ENCODE measurements around the gene ANKFN1. TPM values are rescaled to one million over a fixed set of nuclear protein-coding genes. Genes with fewer than 3 reads are reported as not detected.

ANKFN1 gene
- total and polyA plus RNA-seq, 8 donors: 0.13 to 1.8 (median 0.66) TPM

DNA sequence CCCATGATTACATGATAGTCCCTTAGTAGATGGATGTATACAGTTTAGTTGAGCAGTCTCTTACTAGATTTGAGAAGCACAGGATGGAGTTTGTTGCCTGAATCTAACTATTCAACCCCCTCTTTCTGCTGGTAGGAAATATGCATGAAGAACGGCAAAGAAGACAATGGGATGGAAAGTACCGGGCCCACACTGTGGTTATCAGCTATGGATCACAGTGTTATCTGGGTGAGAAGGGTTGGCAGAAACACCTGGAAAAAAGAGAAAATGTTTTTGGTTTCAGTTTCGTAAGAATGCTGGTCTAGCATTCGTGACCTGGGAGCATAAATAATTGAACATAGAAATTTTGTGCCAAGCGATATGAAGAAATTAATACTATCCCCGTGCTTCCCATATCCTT, 53.1 kb downstream of the ANKFN1 start:
- no peak for DNase-seq

GRCh38 chr17:56213031-56213430, 59.8 kb downstream of the ANKFN1 start:
- Histone ChIP-seq H3K27me3 (no peaks in the 10 kb centered on the region), H3K36me3 (no peaks in the 10 kb centered on the region), H3K4me3 (no peak overlapping the region), H3K4me1 (no peaks in the 10 kb centered on the region), H3K27ac (no peak overlapping the region), H3K9me3 (peaks cover 0 to 14% of the 10 kb centered on the region in 2 donors)
- no peak for DNase-seq
- TF ChIP-seq, protein P1, sequence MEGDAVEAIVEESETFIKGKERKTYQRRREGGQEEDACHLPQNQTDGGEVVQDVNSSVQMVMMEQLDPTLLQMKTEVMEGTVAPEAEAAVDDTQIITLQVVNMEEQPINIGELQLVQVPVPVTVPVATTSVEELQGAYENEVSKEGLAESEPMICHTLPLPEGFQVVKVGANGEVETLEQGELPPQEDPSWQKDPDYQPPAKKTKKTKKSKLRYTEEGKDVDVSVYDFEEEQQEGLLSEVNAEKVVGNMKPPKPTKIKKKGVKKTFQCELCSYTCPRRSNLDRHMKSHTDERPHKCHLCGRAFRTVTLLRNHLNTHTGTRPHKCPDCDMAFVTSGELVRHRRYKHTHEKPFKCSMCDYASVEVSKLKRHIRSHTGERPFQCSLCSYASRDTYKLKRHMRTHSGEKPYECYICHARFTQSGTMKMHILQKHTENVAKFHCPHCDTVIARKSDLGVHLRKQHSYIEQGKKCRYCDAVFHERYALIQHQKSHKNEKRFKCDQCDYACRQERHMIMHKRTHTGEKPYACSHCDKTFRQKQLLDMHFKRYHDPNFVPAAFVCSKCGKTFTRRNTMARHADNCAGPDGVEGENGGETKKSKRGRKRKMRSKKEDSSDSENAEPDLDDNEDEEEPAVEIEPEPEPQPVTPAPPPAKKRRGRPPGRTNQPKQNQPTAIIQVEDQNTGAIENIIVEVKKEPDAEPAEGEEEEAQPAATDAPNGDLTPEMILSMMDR (IDR thresholded peaks at IDR 0.05): no peak
- intact Hi-C loops (cut with DNase I): no loop called here
- no peak for ATAC-seq

More for the DNA sequence above, 53.1 kb downstream of the ANKFN1 start:
- Histone ChIP-seq H3K27ac (no peak overlapping the region), H3K4me1 (no peaks in the 10 kb centered on the region), H3K9me3 (peaks cover 0 to 16% of the 10 kb centered on the region in 2 donors), H3K36me3 (no peaks in the 10 kb centered on the region), H3K4me3 (no peak overlapping the region), H3K27me3 (no peaks in the 10 kb centered on the region)
- TF ChIP-seq, protein P1 (IDR thresholded peaks at IDR 0.05): no peak
- intact Hi-C loops (cut with DNase I): no loop called here
- no peak for ATAC-seq

DNA sequence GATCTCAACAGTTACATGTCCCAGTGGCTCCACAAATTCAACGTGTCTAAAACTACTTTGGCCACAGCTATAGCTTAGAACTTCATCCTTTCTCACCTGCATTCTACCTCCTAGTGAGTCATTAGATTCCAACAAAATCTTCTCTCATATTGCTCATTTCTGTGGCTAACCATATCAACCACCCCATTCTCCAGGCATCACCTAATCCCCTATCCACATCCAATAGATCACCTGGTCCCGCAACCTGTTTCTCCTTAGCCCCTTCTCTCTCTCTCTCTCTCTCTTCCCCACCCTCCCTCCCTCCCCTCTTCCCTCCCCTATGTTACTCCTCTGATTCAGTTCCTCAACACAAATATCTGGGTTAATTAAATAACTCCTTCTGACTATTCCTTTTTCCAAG, 64.6 kb downstream of the ANKFN1 start:
- Histone ChIP-seq H3K4me3 (no peak overlapping the region), H3K27ac (no peak overlapping the region), H3K27me3 (no peaks in the 10 kb centered on the region), H3K9me3 (no peaks in the 10 kb centered on the region), H3K36me3 (no peaks in the 10 kb centered on the region), H3K4me1 (no peaks in the 10 kb centered on the region)
- DNase-seq (no peak), ATAC-seq (no peak)
- intact Hi-C loops (cut with DNase I): no loop called here
- TF ChIP-seq, protein P1 (IDR thresholded peaks at IDR 0.05): no peak

DNA sequence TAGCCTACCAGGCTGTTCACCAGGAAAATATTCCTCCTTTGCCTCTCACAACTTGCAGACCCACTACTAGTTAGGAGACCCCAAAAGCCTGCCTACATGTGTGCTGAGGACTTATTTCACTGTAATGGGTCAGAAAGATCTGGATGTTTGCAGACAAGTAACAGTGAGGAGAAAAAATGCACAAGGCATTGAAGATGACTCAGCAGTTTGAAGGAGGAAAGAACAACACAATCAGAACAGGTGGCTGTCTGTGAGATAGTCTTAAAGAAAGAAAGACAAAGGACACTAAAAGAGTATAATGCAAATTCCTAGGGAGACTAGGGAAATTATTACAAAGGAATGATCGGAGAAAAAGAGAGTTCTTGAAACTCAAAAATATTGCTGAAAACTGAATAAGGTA, 69.0 kb downstream of the ANKFN1 start:
- TF ChIP-seq, protein P1 (IDR thresholded peaks at IDR 0.05): no peak
- Histone ChIP-seq H3K4me1 (no peaks in the 10 kb centered on the region), H3K27me3 (no peaks in the 10 kb centered on the region), H3K27ac (no peak overlapping the region), H3K9me3 (no peaks in the 10 kb centered on the region), H3K4me3 (no peak overlapping the region), H3K36me3 (no peaks in the 10 kb centered on the region)
- no peak for ATAC-seq
- no peak for DNase-seq
- intact Hi-C loops (cut with DNase I): no loop called here

- TF ChIP-seq, protein P1 (IDR thresholded peaks at IDR 0.05): no peak
- ATAC-seq: no peak
- intact Hi-C loops (cut with DNase I): no loop called here
These were observed 77.4 kb downstream of the ANKFN1 start for GRCh38 chr17:56230660-56231059.

More at GRCh38 chr17:56230660-56231059, 77.4 kb downstream of the ANKFN1 start:
- Histone ChIP-seq H3K27ac (no peak overlapping the region), H3K27me3 (no peaks in the 10 kb centered on the region), H3K4me1 (no peaks in the 10 kb centered on the region), H3K36me3 (no peaks in the 10 kb centered on the region), H3K9me3 (peaks cover 0 to 5% of the 10 kb centered on the region in 2 donors), H3K4me3 (no peak overlapping the region)
- DNase-seq: no peak
